HG03442 (cell line): ENCODE measurements around the gene RPL41.
"Not testable (repeated sequence)": the region's sequence is repeated elsewhere in the genome, so short reads cannot be mapped to it uniquely, and the experiment has no call there.

Experiments
- ATAC-seq: cut with Tn5 transposase; IDR thresholded peaks from one replicate; pipeline ENCODE4 v1.9.1; 2021; ENCODE audit warnings: mild to moderate bottlenecking, moderate library complexity; ENCODE audit not compliant: unreplicated experiment

RPL41 gene

DNA sequence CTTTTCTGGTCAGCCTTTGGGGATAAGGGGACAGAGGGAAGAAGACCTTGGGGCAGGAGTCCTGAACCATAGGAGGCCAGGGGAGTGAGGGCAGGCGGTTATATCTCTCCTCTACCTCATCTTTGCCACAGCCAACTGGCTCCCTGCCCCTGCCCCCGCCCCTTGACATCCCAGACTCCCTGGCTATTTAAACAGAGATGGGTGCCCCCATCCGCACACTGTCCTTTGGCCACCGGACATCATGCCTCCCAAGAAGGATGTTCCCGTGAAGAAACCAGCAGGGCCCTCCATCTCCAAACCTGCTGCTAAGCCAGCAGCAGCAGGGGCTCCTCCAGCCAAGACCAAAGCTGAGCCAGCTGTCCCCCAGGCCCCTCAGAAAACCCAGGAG lies 37.2 kb downstream of the RPL41 start:
- no peak for ATAC-seq

- ATAC-seq: no peak
Measured at GRCh38 chr12:56154246-56154771, 37.9 kb downstream of the RPL41 start.

DNA sequence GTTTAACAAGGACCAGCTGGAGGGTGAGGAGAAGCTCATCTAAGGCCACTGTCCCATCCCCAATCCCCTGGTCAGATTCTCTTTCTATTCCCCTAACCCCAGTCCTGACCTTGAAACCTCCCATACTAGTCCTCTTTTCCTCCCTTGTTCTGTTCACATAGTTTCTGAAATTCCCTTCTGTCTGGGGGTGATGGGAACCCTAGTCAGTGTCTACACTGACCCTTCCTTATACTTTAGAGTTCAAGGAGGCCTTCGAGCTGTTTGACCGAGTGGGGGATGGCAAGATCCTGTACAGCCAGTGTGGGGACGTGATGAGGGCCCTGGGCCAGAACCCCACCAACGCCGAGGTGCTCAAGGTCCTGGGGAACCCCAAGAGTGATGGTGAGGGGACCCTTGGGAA lies 38.4 kb downstream of the RPL41 start:
- ATAC-seq: no peak

GRCh38 chr12:56155256-56155845 lies 38.9 kb downstream of the RPL41 start:
- no peak for ATAC-seq

GRCh38 chr12:56156464-56157200 lies 40.2 kb downstream of the RPL41 start:
- not testable (repeated sequence) for ATAC-seq

DNA sequence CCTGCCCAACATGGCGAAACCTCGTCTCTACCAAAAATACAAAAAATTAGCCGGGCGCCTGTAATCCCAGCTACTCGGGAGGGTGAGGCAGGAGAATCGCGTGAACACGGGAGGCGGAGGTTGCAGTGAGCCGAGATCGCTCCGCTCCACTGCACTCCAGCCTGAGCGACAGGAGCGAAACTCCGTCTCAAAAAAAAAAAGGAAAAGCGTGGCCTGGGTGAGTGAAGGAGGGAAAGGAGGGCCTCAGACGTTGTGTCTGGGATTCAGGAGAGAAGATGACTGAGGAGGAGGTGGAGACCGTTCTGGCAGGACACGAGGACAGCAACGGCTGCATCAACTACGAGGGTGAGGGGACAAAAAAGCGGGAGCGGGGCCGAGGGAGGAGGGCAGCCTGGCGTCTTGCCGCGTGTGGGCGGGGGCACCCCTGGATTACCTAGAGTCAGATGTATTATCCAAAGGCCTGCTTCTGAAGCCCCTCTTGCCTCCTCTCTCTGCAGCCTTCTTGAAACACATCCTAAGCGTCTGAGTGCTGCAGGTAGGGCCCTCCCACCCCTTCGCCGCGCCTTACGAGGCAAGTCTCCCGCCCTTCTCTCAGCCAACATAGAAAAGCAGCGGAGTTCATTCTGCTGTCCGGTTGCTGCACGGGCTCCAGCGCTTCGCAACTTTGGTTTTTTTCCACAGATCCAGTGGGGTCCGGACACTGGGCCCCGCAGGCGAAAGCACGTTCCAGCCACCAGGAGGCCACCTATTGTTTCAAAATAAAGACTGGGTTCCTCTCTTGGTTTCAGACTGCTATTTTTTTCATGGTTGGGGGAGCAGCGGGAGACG lies 41.0 kb downstream of the RPL41 start:
- ATAC-seq: peak; percentile 35

DNA sequence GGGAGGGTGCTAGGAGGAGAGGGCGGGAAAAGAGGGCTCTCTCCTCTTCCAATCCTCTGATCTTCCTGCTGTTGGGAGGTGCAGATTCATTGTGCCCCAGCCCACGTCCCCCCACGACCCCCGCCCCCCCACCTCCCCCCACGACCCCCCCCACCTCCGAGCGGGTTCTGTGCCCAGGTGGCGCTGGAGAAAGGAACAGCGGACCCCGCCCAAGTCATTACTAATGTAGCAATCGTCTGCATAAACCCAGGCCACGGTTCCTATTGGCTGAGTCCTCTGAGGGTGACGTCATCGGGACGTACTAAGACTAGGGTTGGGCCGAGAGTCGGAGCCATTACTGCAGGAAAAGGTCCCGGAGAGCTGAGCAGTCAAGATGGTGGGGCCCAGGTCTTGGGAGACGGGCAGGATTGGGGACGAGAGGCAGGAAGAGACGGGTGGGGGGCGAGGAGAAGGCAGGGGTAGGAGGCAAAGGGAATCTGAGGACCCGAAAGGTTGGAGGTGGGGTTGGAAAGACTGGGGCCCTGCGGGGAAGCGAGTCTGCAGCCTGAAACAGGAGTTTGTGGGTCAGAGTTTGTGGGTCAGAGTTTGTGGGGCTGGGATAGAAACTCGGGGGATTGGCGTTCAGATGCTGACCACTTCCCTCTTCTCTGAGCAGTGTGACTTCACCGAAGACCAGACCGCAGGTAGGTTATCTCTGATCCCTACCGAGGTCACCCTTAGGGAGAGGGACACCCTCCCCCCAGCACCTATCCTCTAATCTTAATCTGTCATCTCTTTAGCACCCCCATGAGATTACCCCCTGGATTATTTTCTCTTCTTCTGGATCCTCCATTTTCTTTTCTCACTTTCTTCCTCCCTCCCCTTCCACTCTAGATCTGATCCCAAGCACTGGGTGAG lies 41.8 kb downstream of the RPL41 start, which contains the start of gene MYL6:
TSS of gene MYL6 (plus strand) at position 331 of the 897 bp plus-strand sequence. CDS start at position 374, 43 bp downstream.
- peak; percentile 79 for ATAC-seq

DNA sequence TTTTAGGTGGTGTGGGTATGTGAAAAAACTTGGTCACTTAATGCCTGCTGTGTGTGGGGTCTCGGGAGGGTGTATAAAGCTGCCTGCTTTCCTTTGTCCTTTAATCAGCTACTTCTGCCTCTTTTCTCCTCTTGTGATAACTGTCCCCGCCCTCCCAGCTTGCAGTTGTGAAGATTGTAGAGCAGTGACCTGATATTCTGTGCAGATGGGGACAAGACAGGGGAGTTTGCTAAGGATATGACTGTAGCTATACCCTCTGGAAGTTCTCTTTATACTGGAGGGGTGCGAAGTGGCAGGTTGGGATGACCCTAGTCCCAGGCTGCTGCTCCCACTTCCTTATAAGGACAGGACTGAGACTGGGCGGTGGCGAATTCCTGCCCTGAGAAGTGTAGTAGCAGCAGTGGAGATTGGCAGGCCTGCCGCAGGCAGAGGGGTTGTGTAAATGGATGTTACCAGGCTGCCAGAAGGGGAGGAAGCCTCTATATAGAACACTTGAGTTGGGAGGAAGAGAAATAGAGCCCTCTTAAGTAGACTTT lies 42.6 kb downstream of the RPL41 start:
- no peak for ATAC-seq

GRCh38 chr12:56159482-56160192 lies 43.2 kb downstream of the RPL41 start:
- no peak for ATAC-seq

- no peak for ATAC-seq
Measured at GRCh38 chr12:56160193-56160763, 43.8 kb downstream of the RPL41 start.

GRCh38 chr12:56160894-56161689 lies 44.7 kb downstream of the RPL41 start:
- no peak for ATAC-seq

GRCh38 chr12:56161690-56162351 lies 45.4 kb downstream of the RPL41 start:
- ATAC-seq: no peak

- no peak for ATAC-seq
Measured at GRCh38 chr12:56162468-56163290, 46.2 kb downstream of the RPL41 start.

- no peak for ATAC-seq
Measured at GRCh38 chr12:56163533-56164344, 47.3 kb downstream of the RPL41 start.

GRCh38 chr12:56164345-56164729 lies 47.9 kb downstream of the RPL41 start:
- ATAC-seq: no peak

DNA sequence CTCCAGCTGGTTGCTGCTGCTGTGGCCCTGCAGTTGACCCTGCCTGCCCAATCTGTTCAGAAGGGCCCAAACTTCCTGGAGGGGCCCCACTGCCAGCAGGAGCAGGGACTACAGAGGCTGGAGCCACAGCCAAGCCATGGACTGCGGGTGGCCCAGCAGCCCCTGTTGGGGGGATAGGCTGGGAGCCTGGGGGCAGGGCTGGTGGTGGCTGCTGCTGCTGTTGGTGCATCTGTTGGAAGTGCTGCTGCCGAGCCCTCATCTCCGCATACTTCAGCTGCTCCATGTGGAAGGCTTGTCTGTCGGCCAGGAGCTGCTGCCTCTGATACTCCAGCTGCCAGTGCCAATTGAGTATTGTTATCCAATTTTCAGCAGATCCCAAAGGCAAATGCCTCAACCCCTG lies 48.9 kb downstream of the RPL41 start:
- ATAC-seq: no peak
